Keratinocyte (primary cell): ENCODE measurements around the gene MOB3B. TPM values are rescaled to one million over a fixed set of nuclear protein-coding genes. Genes with fewer than 3 reads are reported as not detected.

Source experiments
- DNase-seq: peaks from one replicate; pipeline ENCODE4 v3.0.0-alpha.2; 2011; ENCODE audit warnings: low read depth, missing footprints, low spot score
- FAIRE-seq: peaks from 2 replicates; lab custom pipeline; 2011; peaks lifted over from hg19 to GRCh38; lab: Jason Lieb, UNC
- H2AFZ ChIP-seq: 2 replicates; pipeline ENCODE4 v1.6.0; 2012; ENCODE audit warnings: low read length, control low read depth, inconsistent platforms; ENCODE audit not compliant: control insufficient read depth
- H3K27ac ChIP-seq: 2 replicates; pipeline ENCODE4 v1.5.1; 2011; ENCODE audit warnings: low read length; ENCODE audit not compliant: control insufficient read depth, insufficient read depth
- H3K27me3 ChIP-seq: 3 replicates; pipeline ENCODE4 v1.6.0; 2011; ENCODE audit warnings: low read length; ENCODE audit not compliant: control insufficient read depth, insufficient read depth; ENCODE audit errors: extremely low read depth
- H3K36me3 ChIP-seq, 2 experiments: 2 replicates in 1 of 2; 3 replicates in 1 of 2; pipeline ENCODE4 v1.5.1; 2011; ENCODE audit warnings: low read length in 2 of 2, mild to moderate bottlenecking in 1 of 2; ENCODE audit not compliant: control insufficient read depth in 2 of 2, insufficient read depth in 2 of 2; ENCODE audit errors: extremely low read depth in 1 of 2
- H3K4me1 ChIP-seq: 3 replicates; pipeline ENCODE4 v1.5.1; 2011; ENCODE audit warnings: low read length; ENCODE audit not compliant: control insufficient read depth, insufficient read depth; ENCODE audit errors: extremely low read depth
- H3K4me2 ChIP-seq: 3 replicates; pipeline ENCODE4 v1.6.0; 2011; ENCODE audit warnings: low read depth, low read length; ENCODE audit not compliant: control insufficient read depth, insufficient read depth; ENCODE audit errors: extremely low read depth
- H3K4me3 ChIP-seq, 3 experiments: fragments of 200-600 bp in 1 of 3; sonication (generic) in 1 of 3; 2 replicates in 2 of 3; 3 replicates in 1 of 3; pipeline ENCODE4 v1.5.1; 2011 to 2016; ENCODE audit warnings: low read length in 3 of 3, mild to moderate bottlenecking in 3 of 3, control low read depth in 2 of 3, inconsistent platforms in 1 of 3, low read depth in 1 of 3, mixed read lengths in 1 of 3, mixed run types in 1 of 3, moderate library complexity in 1 of 3; ENCODE audit not compliant: control insufficient read depth in 2 of 3, insufficient read depth in 2 of 3; ENCODE audit errors: extremely low read depth in 1 of 3
- H3K79me2 ChIP-seq: 2 replicates; pipeline ENCODE4 v1.6.0; 2012; ENCODE audit warnings: low read length; ENCODE audit not compliant: control insufficient read depth, insufficient read depth
- H3K9ac ChIP-seq: 3 replicates; pipeline ENCODE4 v1.6.0; 2011; ENCODE audit warnings: low read length; ENCODE audit not compliant: control insufficient read depth, insufficient read depth; ENCODE audit errors: extremely low read depth
- H3K9me1 ChIP-seq: 3 replicates; pipeline ENCODE4 v1.6.0; 2011; ENCODE audit warnings: low read length; ENCODE audit not compliant: control insufficient read depth, insufficient read depth; ENCODE audit errors: extremely low read depth
- H3K9me3 ChIP-seq: 2 replicates; pipeline ENCODE4 v1.5.1; 2012; ENCODE audit warnings: low read depth, low read length; ENCODE audit not compliant: control insufficient read depth
- H4K20me1 ChIP-seq: 3 replicates; pipeline ENCODE4 v1.6.0; 2011; ENCODE audit warnings: low read length; ENCODE audit not compliant: control insufficient read depth, insufficient read depth; ENCODE audit errors: extremely low read depth
- CTCF ChIP-seq, 3 experiments: IDR thresholded peaks in 1 of 3; conservative IDR thresholded peaks in 1 of 3; optimal IDR thresholded peaks in 1 of 3; 2 replicates in 2 of 3; 3 replicates in 1 of 3; pipeline versions ENCODE3 to v1.5.1; 2011; ENCODE audit warnings: low read length in 3 of 3, mild to moderate bottlenecking in 3 of 3, moderate library complexity in 2 of 3, control low read depth in 1 of 3, inconsistent platforms in 1 of 3; ENCODE audit not compliant: insufficient read depth in 2 of 3; ENCODE audit errors: extremely low read depth in 1 of 3
- EZH2 ChIP-seq: IDR thresholded peaks from one replicate; pipeline ENCODE4 v1.6.1; 2012; ENCODE audit warnings: inconsistent platforms, mild to moderate bottlenecking, low read length, moderate library complexity
- dilution Hi-C: fragments of 300-500 bp; cut with MboI; formaldehyde crosslinking; loops from one replicate; pipeline ENCODE4 v1.7.0; 2020; ENCODE audit warnings: low sequenced_read_pairs; ENCODE audit not compliant: extremely low pct_ligation_motif_present
- polyA plus RNA-seq, 5 experiments: library from polyadenylated mRNA; depleted of rRNA in 3 of 5; stranded (reverse) in 3 of 5; stranded (forward) in 1 of 5; unstranded in 1 of 5; fragments of >200 nt; gene quantifications; 1 replicate in 1 of 5; 2 replicates in 3 of 5; 3 replicates in 1 of 5; pipeline versions ENCODE4 v1.2.1 to v1.2.3, GENCODE V29; 2011 to 2012; ENCODE audit warnings: missing spikeins in 2 of 5, low read depth in 1 of 5, low replicate concordance in 1 of 5

The MOB3B gene
- polyA plus RNA-seq, 1 donor (not counting 4 experiments of a cell fraction or from before 2014, with no cell fraction given): 35.3 TPM

GRCh38 chr9:27433631-27434325 is 95.8 kb downstream of the MOB3B start:
- Histone ChIP-seq H3K9ac (no peak overlapping the region), H4K20me1 (no peaks in the 10 kb centered on the region), H3K36me3 (peaks cover 0 to 6% of the 10 kb centered on the region in 2 experiments), H3K4me2 (no peak overlapping the region), H3K79me2 (peaks cover 17% of the 10 kb centered on the region), H3K27me3 (no peaks in the 10 kb centered on the region), H3K9me3 (no peaks in the 10 kb centered on the region), H3K4me1 (peaks cover 70% of the 10 kb centered on the region), H3K27ac (no peak overlapping the region), H2AFZ (no peak overlapping the region), H3K4me3 (no peak overlapping the region), H3K9me1 (no peaks in the 10 kb centered on the region)
- DNase-seq (no peak), FAIRE-seq (no peak)
- no peak for TF ChIP-seq EZH2
- no peak for TF ChIP-seq CTCF (optimal IDR thresholded peaks at IDR 0.05 in 1 of 3, IDR thresholded peaks at IDR 0.05 in 1 of 3, conservative IDR thresholded peaks at IDR 0.05 in 1 of 3; ENCODE audit: extremely low read depth in 1 of 3, insufficient read depth in 2 of 3, low read length in 3 of 3)
- dilution Hi-C loops: no loop called here

DNA sequence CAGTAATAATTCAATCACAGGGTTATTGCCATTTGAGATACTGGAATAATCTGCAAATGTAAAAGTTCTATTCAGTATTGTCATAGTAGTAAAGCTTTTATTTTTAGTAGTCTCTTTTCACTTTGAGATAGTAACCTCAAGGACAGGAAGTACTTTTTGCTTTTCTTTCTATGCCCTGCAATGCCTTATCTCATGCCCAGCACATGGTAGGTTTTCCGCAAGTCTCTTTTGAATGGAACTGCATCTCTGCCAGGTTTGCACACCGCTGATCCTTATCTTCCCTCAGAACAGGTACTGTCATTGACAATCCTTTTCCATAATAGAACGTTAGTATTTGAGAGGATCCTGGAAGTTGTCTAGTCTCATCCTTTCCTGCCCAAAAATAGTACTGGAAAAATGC is 97.3 kb downstream of the MOB3B start:
- H2AFZ ChIP-seq: no peak overlapping the region
- dilution Hi-C loops: no loop called here
- H3K4me1 ChIP-seq: peaks cover 70% of the 10 kb centered on the region
- no peak overlapping the region for H3K9ac ChIP-seq
- peak; percentile 85 for FAIRE-seq
- H3K4me3 ChIP-seq: no peak overlapping the region
- no peak for DNase-seq
- no peaks in the 10 kb centered on the region for H4K20me1 ChIP-seq
- no peak for TF ChIP-seq EZH2
- no peak for TF ChIP-seq CTCF (optimal IDR thresholded peaks at IDR 0.05 in 1 of 3, IDR thresholded peaks at IDR 0.05 in 1 of 3, conservative IDR thresholded peaks at IDR 0.05 in 1 of 3; ENCODE audit: extremely low read depth in 1 of 3, insufficient read depth in 2 of 3, low read length in 3 of 3)
- H3K4me2 ChIP-seq: no peak overlapping the region
- no peaks in the 10 kb centered on the region for H3K9me1 ChIP-seq
- H3K27me3 ChIP-seq: no peaks in the 10 kb centered on the region
- no peaks in the 10 kb centered on the region for H3K9me3 ChIP-seq
- H3K36me3 ChIP-seq: no peaks in the 10 kb centered on the region
- no peak overlapping the region for H3K27ac ChIP-seq
- peaks cover 16% of the 10 kb centered on the region for H3K79me2 ChIP-seq
